ENCODE data around the gene HOXA5. TPM values are rescaled to one million over a fixed set of nuclear protein-coding genes. Genes with fewer than 3 reads are reported as not detected.
A peak's percentile ranks its signal among the peaks of the same experiment; 100 is the strongest.

The HOXA5 gene
- total RNA-seq, 3 donors from 2014 or later, result 16.1 to 26.6 (median 23.8) TPM

- intact Hi-C loops (cut with DNase I, micrococcal nuclease), result loop anchor here in 1 of 2 donors (10.0 kb wide), 1 partner anchor 227 kb away; the partner anchor contains the start of gene SKAP2
- ATAC-seq (no peak), DNase-seq (no peak)
- Histone ChIP-seq H3K9me3 (no peaks in the 10 kb centered on the region), H3K4me1 (ENCODE audit: low read depth) (peaks cover 6% of the 10 kb centered on the region), H3K4me3 (no peak overlapping the region), H3K36me3 (ENCODE audit: low read depth) (no peaks in the 10 kb centered on the region)
- no peak for TF ChIP-seq CTCF (IDR thresholded peaks at IDR 0.05)
These were observed 51.3 kb downstream of the HOXA5 start for GRCh38 chr7:27091941-27092818.

GRCh38 chr7:27091105-27091504, 52.4 kb downstream of the HOXA5 start:
- ATAC-seq, result no peak
- Histone ChIP-seq H3K4me1 (ENCODE audit: low read depth) (peaks cover 6% of the 10 kb centered on the region), H3K4me3 (no peak overlapping the region), H3K9me3 (no peaks in the 10 kb centered on the region), H3K36me3 (ENCODE audit: low read depth) (no peaks in the 10 kb centered on the region)
- TF ChIP-seq CTCF (IDR thresholded peaks at IDR 0.05), result no peak
- intact Hi-C loops (cut with DNase I, micrococcal nuclease), result loop anchor here in 1 of 2 donors (10.0 kb wide), 1 partner anchor 226 kb away; the partner anchor contains the start of gene SKAP2
- no peak for DNase-seq

Small RNA genes within 50 kb of the gene (microRNA-seq; reads per million reads assigned to microRNA genes)
- gene MIR196B, result 6,304 reads per million, percentile 93 among the genes with 10 or more reads in this experiment

Other genes with a start within 250 kb of the HOXA5 start
- gene HOXA1, start 47.7 kb downstream of the HOXA5 start, total RNA-seq, result 1 to 10 TPM; 1.5 to 2.7 (median 2.1) TPM
- 1 to 10 TPM; 3.2 to 4.3 (median 3.3) TPM for gene HOXA2, start 41.0 kb downstream of the HOXA5 start, total RNA-seq
- 1 to 10 TPM; 5.9 to 9.5 (median 8.3) TPM for gene HOXA4, start 12.9 kb downstream of the HOXA5 start, total RNA-seq
- 10 to 100 TPM; 20.2 to 39.5 (median 20.5) TPM for gene HOXA6, start 4.1 kb upstream of the HOXA5 start, total RNA-seq
- 10 to 100 TPM; 19.9 to 38.1 (median 20.5) TPM for gene HOXA3, start 8.9 kb upstream of the HOXA5 start, total RNA-seq
- 10 to 100 TPM; 17.1 to 29.8 (median 27.9) TPM for gene HOXA7, start 13.0 kb upstream of the HOXA5 start, total RNA-seq
- 10 to 100 TPM; 22.0 to 27.9 (median 25.0) TPM for gene HOXA9, start 21.9 kb upstream of the HOXA5 start, total RNA-seq
- gene HOXA10, start 30.6 kb upstream of the HOXA5 start, total RNA-seq, result 10 to 100 TPM; 25.0 to 56.9 (median 25.8) TPM
- 10 to 100 TPM in 1 of 3 donors, 1 to 10 TPM in 2; 3.2 to 27.2 (median 5.4) TPM for gene HOXA11, start 41.6 kb upstream of the HOXA5 start, total RNA-seq
- 10 to 100 TPM; 28.0 to 54.3 (median 42.2) TPM for gene HOXA13, start 56.4 kb upstream of the HOXA5 start, total RNA-seq
- 1 to 10 TPM in 1 of 3 donors, under 1 TPM in 1, not detected in 1; 0.43 to 2.7 TPM for gene EVX1, start 99.1 kb upstream of the HOXA5 start, total RNA-seq